Caki2 (cell line): ENCODE measurements around the gene CTNNA3. TPM values are rescaled to one million over a fixed set of nuclear protein-coding genes. Genes with fewer than 3 reads are reported as not detected.

ENCODE experiments used
- DNase-seq: peaks from one replicate; pipeline ENCODE4 v3.0.0-alpha.2; 2015; ENCODE audit warnings: low read depth
- in situ Hi-C: cut with HindIII; loops from 2 replicates; pipeline ENCODE4 v1.10.0; 2016; ENCODE audit warnings: low sequenced_read_pairs, low pct_unique_long_range_greater_than_20kb, mixed read lengths
- total RNA-seq: library from RNA; depleted of rRNA; stranded (reverse); fragments of >200 nt; shearing (Covaris generic); gene quantifications from 2 replicates; pipeline ENCODE4 v1.2.3, GENCODE V29; 2014; ENCODE audit warnings: low replicate concordance

Gene CTNNA3
- total RNA-seq, 1 experiment from 2014 or later: not detected

- DNase-seq: no peak
- in situ Hi-C loops: no loop called here
Measured at GRCh38 chr10:66654861-66655260, 1041.1 kb downstream of the CTNNA3 start.

- in situ Hi-C loops: no loop called here
Measured at GRCh38 chr10:66651308-66652082, 1044.5 kb downstream of the CTNNA3 start.

GRCh38 chr10:66649626-66650025 is 1046.4 kb downstream of the CTNNA3 start:
- no peak for DNase-seq
- in situ Hi-C loops: no loop called here

More at GRCh38 chr10:66651308-66652082, 1044.5 kb downstream of the CTNNA3 start:
- no peak for DNase-seq

GRCh38 chr10:66642217-66642616 is 1053.8 kb downstream of the CTNNA3 start:
- in situ Hi-C loops: no loop called here
- no peak for DNase-seq

- no peak for DNase-seq
- in situ Hi-C loops: no loop called here
Measured at GRCh38 chr10:66639371-66639770, 1056.6 kb downstream of the CTNNA3 start.

- no peak for DNase-seq
- in situ Hi-C loops: no loop called here
Measured at GRCh38 chr10:66637273-66638036, 1058.5 kb downstream of the CTNNA3 start.

GRCh38 chr10:66629996-66630395 is 1066.0 kb downstream of the CTNNA3 start:
- in situ Hi-C loops: no loop called here

GRCh38 chr10:66627156-66627555 is 1068.8 kb downstream of the CTNNA3 start:
- peak; percentile 37 for DNase-seq
- in situ Hi-C loops: no loop called here

More at GRCh38 chr10:66629996-66630395, 1066.0 kb downstream of the CTNNA3 start:
- DNase-seq: no peak

- in situ Hi-C loops: no loop called here
- no peak for DNase-seq
Measured at GRCh38 chr10:66625709-66626590, 1070.0 kb downstream of the CTNNA3 start.

- in situ Hi-C loops: no loop called here
- no peak for DNase-seq
Measured at GRCh38 chr10:66622050-66622449, 1073.9 kb downstream of the CTNNA3 start.

GRCh38 chr10:66604195-66604594 is 1091.8 kb downstream of the CTNNA3 start:
- in situ Hi-C loops: no loop called here
- no peak for DNase-seq

GRCh38 chr10:66591865-66592264 is 1104.1 kb downstream of the CTNNA3 start:
- in situ Hi-C loops: no loop called here
- DNase-seq: peak; percentile 6

- no peak for DNase-seq
- in situ Hi-C loops: no loop called here
Measured at GRCh38 chr10:66587680-66588050, 1108.3 kb downstream of the CTNNA3 start.

GRCh38 chr10:66586897-66587679 is 1108.9 kb downstream of the CTNNA3 start:
- DNase-seq: no peak
- in situ Hi-C loops: no loop called here

- peak; percentile 1 for DNase-seq
- in situ Hi-C loops: no loop called here
Measured at GRCh38 chr10:66586073-66586472, 1109.9 kb downstream of the CTNNA3 start.

- DNase-seq: no peak
- in situ Hi-C loops: no loop called here
Measured at GRCh38 chr10:66575251-66575855, 1120.6 kb downstream of the CTNNA3 start.

GRCh38 chr10:66572700-66573099 is 1123.3 kb downstream of the CTNNA3 start:
- no peak for DNase-seq
- in situ Hi-C loops: no loop called here
